GM12878 (cell line): ENCODE data around the gene ZNF354B. TPM values are rescaled to one million over a fixed set of nuclear protein-coding genes. Genes with fewer than 3 reads are reported as not detected.

Experiments used
- ATAC-seq: fragments of 200-7000 bp; cut with Tn5 transposase; 3 replicates; pipeline ENCODE4 v1.9.1; 2020; ENCODE audit warnings: mild to moderate bottlenecking, moderate library complexity
- BruUV-seq: library from RNA; stranded (reverse); fragments of 400-500 nt; replicated peaks from 2 replicates; lab custom pipeline; 2021; lab: Mats Ljungman, UMichigan
- CTCF ChIA-PET: fragments of 300-600 bp; sonication (Branson Sonifier 250); formaldehyde crosslinking; extraction: SDS; loops from one replicate; lab custom pipeline; 2021; ENCODE audit warnings: inconsistent platforms; lab: Yijun Ruan, JAX
- POLR2A ChIA-PET: fragments of 350-600 bp; formaldehyde crosslinking; extraction: SDS; loops from one replicate; lab custom pipeline; 2021; ENCODE audit warnings: inconsistent platforms; lab: Charles Lee
- RAD21 ChIA-PET: fragments of 300-600 bp; sonication (Branson Sonifier 250); formaldehyde crosslinking; loops from one replicate; lab custom pipeline; 2023; ENCODE audit warnings: antibody characterized with exemption; ENCODE audit not compliant: unreplicated experiment; lab: Charles Lee
- SMC1A ChIA-PET: fragments of 300-600 bp; sonication (Branson Sonifier 250); formaldehyde crosslinking; loops from one replicate; lab custom pipeline; 2023; ENCODE audit not compliant: unreplicated experiment, uncharacterized antibody; lab: Charles Lee
- DNase-seq: peaks from one replicate; pipeline ENCODE4 v3.0.0-alpha.2; 2011; ENCODE audit warnings: low read depth, low spot score
- FAIRE-seq: peaks from 3 replicates; lab custom pipeline; 2011; peaks lifted over from hg19 to GRCh38; lab: Jason Lieb, UNC
- H2AFZ ChIP-seq: 2 replicates; pipeline ENCODE4 v1.6.0; 2011; ENCODE audit warnings: low read depth, low read length, control low read depth; ENCODE audit not compliant: control insufficient read depth
- H3K27ac ChIP-seq: 2 replicates; pipeline ENCODE4 v1.5.1; 2011; ENCODE audit warnings: control low read depth; ENCODE audit not compliant: control insufficient read depth, insufficient read depth
- H3K27me3 ChIP-seq, 2 experiments: replicated peaks in 1 of 2; 2 replicates each; pipeline versions ENCODE4 v1.6.0 to v1.6.1; 2011; ENCODE audit warnings: low read length in 1 of 2; ENCODE audit not compliant: control insufficient read depth in 2 of 2, insufficient read depth in 2 of 2
- H3K36me3 ChIP-seq, 2 experiments: 2 replicates each; pipeline ENCODE4 v1.5.1; 2011; ENCODE audit warnings: low read length in 1 of 2; ENCODE audit not compliant: control insufficient read depth in 2 of 2, insufficient read depth in 2 of 2
- H3K4me1 ChIP-seq: 2 replicates; pipeline ENCODE4 v1.6.1; 2011; ENCODE audit warnings: mild to moderate bottlenecking, low read length, moderate library complexity, mixed read lengths; ENCODE audit not compliant: control insufficient read depth, insufficient read depth
- H3K4me2 ChIP-seq: 2 replicates; pipeline ENCODE4 v1.6.0; 2011; ENCODE audit warnings: control low read depth; ENCODE audit not compliant: control insufficient read depth, insufficient read depth
- H3K4me3 ChIP-seq: fragments of 200-600 bp; sonication (generic); 2 replicates; pipeline ENCODE4 v1.5.1; 2016
- H3K79me2 ChIP-seq: 2 replicates; pipeline ENCODE4 v1.6.0; 2011; ENCODE audit warnings: low read length; ENCODE audit not compliant: control insufficient read depth, insufficient read depth
- H3K9ac ChIP-seq: 2 replicates; pipeline ENCODE4 v1.8.0; 2011; ENCODE audit warnings: low read length, control low read depth, mixed read lengths; ENCODE audit not compliant: control insufficient read depth, insufficient read depth
- H3K9me3 ChIP-seq: replicated peaks from 3 replicates; pipeline ENCODE4 v1.5.1; 2011; ENCODE audit warnings: mild to moderate bottlenecking, low read length; ENCODE audit not compliant: control insufficient read depth, insufficient read depth
- H4K20me1 ChIP-seq: 2 replicates; pipeline ENCODE4 v1.6.0; 2011; ENCODE audit not compliant: control insufficient read depth, insufficient read depth
- BCL11A ChIP-seq: IDR thresholded peaks from 2 replicates; pipeline ENCODE4 v1.6.1; 2011; ENCODE audit warnings: low read depth, low read length
- BHLHE40 ChIP-seq, 2 experiments: fragments of 450-650 bp in 1 of 2; IDR thresholded peaks; 2 replicates each; pipeline ENCODE4 v1.6.1; 2011 to 2017; ENCODE audit warnings: low read depth in 2 of 2, borderline replicate concordance in 1 of 2, improper control_type of control experiment in 1 of 2, low read length in 1 of 2, mild to moderate bottlenecking in 1 of 2
- CREM ChIP-seq: IDR thresholded peaks from 2 replicates; pipeline ENCODE4 v1.6.1; 2014; ENCODE audit warnings: antibody characterized with exemption, low read depth
- NRF1 ChIP-seq: conservative IDR thresholded peaks from 2 replicates; pipeline ENCODE4 v1.6.1; 2011; ENCODE audit warnings: mild to moderate bottlenecking, low read depth, low read length, improper control_type of control experiment
- SREBF1 ChIP-seq: IDR thresholded peaks from 2 replicates; pipeline ENCODE4 v1.6.1; 2012; ENCODE audit warnings: mild to moderate bottlenecking, low read length
- TBL1XR1 ChIP-seq: IDR thresholded peaks from 2 replicates; pipeline ENCODE4 v1.6.1; 2012; ENCODE audit warnings: low read depth, low read length, improper control_type of control experiment
- ZNF384 ChIP-seq: IDR thresholded peaks from 2 replicates; pipeline ENCODE4 v1.6.1; 2012; ENCODE audit warnings: low read depth, mild to moderate bottlenecking, low read length, improper control_type of control experiment, borderline replicate concordance
- WGBS: methylation state at CpG from one replicate; pipeline ENCODE4 v1.1.6; 2016; ENCODE audit warnings: low lambda C conversion rate; ENCODE audit not compliant: insufficient replicate concordance, insufficient coverage; ENCODE audit errors: missing lambda C conversion rate; 5-methylcytosine and 5-hydroxymethylcytosine counted together
- in situ Hi-C: fragments of 300-500 bp; cut with MboI; formaldehyde crosslinking; loops from 9 replicates; pipeline ENCODE4 v1.14.3; 2018; ENCODE audit warnings: mixed read lengths
- intact Hi-C: fragments of 100-400 bp; cut with micrococcal nuclease; formaldehyde crosslinking; loops from one replicate; pipeline ENCODE4 v1.14.2; 2022; ENCODE audit not compliant: unreplicated experiment
- polyA plus RNA-seq, 11 experiments: library from polyadenylated mRNA; depleted of rRNA in 4 of 11; unstranded in 6 of 11; stranded (reverse) in 5 of 11; fragments of >200 nt; fragmentation: Nextera tagmentation in 4 of 11; fragmentation: Illumina TruSeq in 1 of 11; extraction: Ambion mirVana in 4 of 11; extraction: Trizol in 1 of 11; gene quantifications; 1 replicate in 1 of 11; 2 replicates in 10 of 11; pipeline versions ENCODE4 v1.2.1 to v1.2.3, GENCODE V29; 2011 to 2016; ENCODE audit warnings: inconsistent platforms in 2 of 11, missing spikeins in 2 of 11, low read depth in 1 of 11
- total RNA-seq, 4 experiments: library from RNA; depleted of rRNA in 3 of 4; stranded (reverse); fragments of >200 nt in 3 of 4; fragmentation: Illumina TruSeq in 1 of 4; extraction: Trizol in 1 of 4; gene quantifications; 2 replicates each; pipeline versions ENCODE4 v1.2.1 to v1.2.3, GENCODE V29; 2013 to 2021

The ZNF354B gene
- total and polyA plus RNA-seq, 10 of the 15 experiments (the other 5 are each of a cell fraction or from before 2014, with no cell fraction given), result 0.64 to 11.1 (median 4.9) TPM

- TF ChIP-seq SREBF1 (no peak), BHLHE40 (IDR thresholded peaks at IDR 0.05; ENCODE audit: borderline replicate concordance in 1 of 2, low read depth in 2 of 2, low read length in 1 of 2) (peak in 1 of 2 experiments; percentile 40; a peak in 2 of 4 replicates)
Measured at GRCh38 chr5:178895615-178896571, 36.1 kb downstream of the ZNF354B start, which contains the start of gene ZFP2 (continued).

DNA sequence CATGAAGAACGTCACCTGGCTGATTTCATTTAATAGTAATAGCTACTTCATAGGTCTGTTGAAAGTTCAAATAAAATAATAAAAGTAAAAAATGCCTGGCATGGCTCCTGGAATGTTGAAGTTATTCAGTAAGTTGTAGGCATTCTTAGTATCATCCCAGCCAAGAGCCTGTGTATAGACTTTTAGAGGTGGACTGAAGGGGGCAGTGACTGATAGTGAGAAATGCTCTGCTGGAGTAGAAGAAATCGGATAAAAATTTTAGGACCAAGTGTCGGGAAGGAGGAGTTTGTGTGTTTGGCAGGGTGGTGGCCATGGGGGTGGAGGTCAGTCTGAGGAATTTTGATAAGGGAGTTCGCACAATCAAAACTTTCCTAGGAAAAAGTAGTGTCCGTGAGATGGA lies 39.5 kb downstream of the ZNF354B start:
- DNase-seq (no peak), FAIRE-seq (no peak), ATAC-seq (no peak)
- no peak overlapping the region for H3K9ac ChIP-seq
- H3K27ac ChIP-seq, result no peak overlapping the region
- H3K4me1 ChIP-seq, result no peaks in the 10 kb centered on the region
- no peak for TF ChIP-seq NRF1
- no peak for TF ChIP-seq TBL1XR1
- TF ChIP-seq ZNF384, result no peak
- TF ChIP-seq BCL11A, result no peak
- no peak for TF ChIP-seq CREM
- H3K9me3 ChIP-seq, result no peaks in the 10 kb centered on the region; the same call in 2 of the 3 replicates
- ChIA-PET SMC1A (no interaction called here), RAD21 (no interaction called here), CTCF (interaction anchor here (0.6 kb wide), 1 partner anchor 33 kb away, joined by 3 read pairs; no protein-coding TSS in a partner anchor), POLR2A (interaction anchor here (0.5 kb wide), 1 partner anchor 125 kb away, joined by 3 read pairs; no protein-coding TSS in a partner anchor)
- no peaks in the 10 kb centered on the region for H4K20me1 ChIP-seq
- intact Hi-C loops, result no loop called here
- in situ Hi-C loops, result no loop called here
- H3K27me3 ChIP-seq, result no peaks in the 10 kb centered on the region
- WGBS, result 39% methylated on average over 5 of the region's 5 CpGs
- BruUV-seq, result no TSS peak
- H2AFZ ChIP-seq, result no peak overlapping the region
- H3K4me3 ChIP-seq, result no peak overlapping the region
- H3K4me2 ChIP-seq, result no peak overlapping the region
- H3K79me2 ChIP-seq, result no peaks in the 10 kb centered on the region
- H3K36me3 ChIP-seq, result no peaks in the 10 kb centered on the region
